Omental fat pad (tissue), 4 donors: ENCODE measurements around the gene TP53I13. TPM values are rescaled to one million over a fixed set of nuclear protein-coding genes. Genes with fewer than 3 reads are reported as not detected.

Source experiments
- ATAC-seq: fragments of 150-250 bp; one replicate; pipeline ENCODE4 v1.9.1; 2016; ENCODE audit warnings: mild to moderate bottlenecking, moderate library complexity; ENCODE audit not compliant: low FRiP score
- DNase-seq: peaks from one replicate; pipeline ENCODE4 v3.0.0-alpha.2; 2019; ENCODE audit warnings: low spot score
- total RNA-seq, 4 donors: library from RNA; depleted of rRNA; stranded (reverse); fragments of >200 nt; gene quantifications; one replicate each; pipeline ENCODE4 v1.1.0, GENCODE V29; 2016
- TF ChIP-seq, protein P1 (sequence below), 3 donors: fragments of 450-650 bp; IDR thresholded peaks; one replicate each; pipeline ENCODE4 v1.5.1; 2016 to 2017; ENCODE audit warnings: antibody characterized with exemption in 3 of 3, mild to moderate bottlenecking in 3 of 3, moderate library complexity in 2 of 3

TP53I13 gene
- total RNA-seq, 4 donors from 2014 or later: 65.0 to 122 (median 72.6) TPM

DNA sequence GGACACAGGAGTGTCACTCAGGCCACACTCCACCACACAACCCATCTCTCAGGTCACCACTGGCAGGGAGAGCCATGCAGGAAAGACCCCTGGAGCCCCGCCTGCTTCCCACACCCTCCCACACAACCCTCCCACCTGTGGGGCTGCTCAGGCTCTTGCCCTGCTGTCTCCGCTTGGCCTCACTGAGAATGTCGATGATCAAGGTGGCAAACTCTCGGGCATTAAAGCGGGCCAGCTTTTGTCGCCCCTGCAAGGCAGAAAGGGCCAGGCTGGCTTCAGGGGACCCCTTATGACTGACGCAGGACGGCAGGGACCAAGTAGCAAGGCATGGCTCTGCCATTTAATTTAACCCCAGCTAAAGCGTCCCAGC is 8.5 kb downstream of the TP53I13 start:
- TF ChIP-seq, protein P1, sequence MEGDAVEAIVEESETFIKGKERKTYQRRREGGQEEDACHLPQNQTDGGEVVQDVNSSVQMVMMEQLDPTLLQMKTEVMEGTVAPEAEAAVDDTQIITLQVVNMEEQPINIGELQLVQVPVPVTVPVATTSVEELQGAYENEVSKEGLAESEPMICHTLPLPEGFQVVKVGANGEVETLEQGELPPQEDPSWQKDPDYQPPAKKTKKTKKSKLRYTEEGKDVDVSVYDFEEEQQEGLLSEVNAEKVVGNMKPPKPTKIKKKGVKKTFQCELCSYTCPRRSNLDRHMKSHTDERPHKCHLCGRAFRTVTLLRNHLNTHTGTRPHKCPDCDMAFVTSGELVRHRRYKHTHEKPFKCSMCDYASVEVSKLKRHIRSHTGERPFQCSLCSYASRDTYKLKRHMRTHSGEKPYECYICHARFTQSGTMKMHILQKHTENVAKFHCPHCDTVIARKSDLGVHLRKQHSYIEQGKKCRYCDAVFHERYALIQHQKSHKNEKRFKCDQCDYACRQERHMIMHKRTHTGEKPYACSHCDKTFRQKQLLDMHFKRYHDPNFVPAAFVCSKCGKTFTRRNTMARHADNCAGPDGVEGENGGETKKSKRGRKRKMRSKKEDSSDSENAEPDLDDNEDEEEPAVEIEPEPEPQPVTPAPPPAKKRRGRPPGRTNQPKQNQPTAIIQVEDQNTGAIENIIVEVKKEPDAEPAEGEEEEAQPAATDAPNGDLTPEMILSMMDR (IDR thresholded peaks at IDR 0.05): no peak
- DNase-seq (no peak), ATAC-seq (no peak)

GRCh38 chr17:29577385-29578211 is 9.1 kb downstream of the TP53I13 start:
- DNase-seq: no peak

DNA sequence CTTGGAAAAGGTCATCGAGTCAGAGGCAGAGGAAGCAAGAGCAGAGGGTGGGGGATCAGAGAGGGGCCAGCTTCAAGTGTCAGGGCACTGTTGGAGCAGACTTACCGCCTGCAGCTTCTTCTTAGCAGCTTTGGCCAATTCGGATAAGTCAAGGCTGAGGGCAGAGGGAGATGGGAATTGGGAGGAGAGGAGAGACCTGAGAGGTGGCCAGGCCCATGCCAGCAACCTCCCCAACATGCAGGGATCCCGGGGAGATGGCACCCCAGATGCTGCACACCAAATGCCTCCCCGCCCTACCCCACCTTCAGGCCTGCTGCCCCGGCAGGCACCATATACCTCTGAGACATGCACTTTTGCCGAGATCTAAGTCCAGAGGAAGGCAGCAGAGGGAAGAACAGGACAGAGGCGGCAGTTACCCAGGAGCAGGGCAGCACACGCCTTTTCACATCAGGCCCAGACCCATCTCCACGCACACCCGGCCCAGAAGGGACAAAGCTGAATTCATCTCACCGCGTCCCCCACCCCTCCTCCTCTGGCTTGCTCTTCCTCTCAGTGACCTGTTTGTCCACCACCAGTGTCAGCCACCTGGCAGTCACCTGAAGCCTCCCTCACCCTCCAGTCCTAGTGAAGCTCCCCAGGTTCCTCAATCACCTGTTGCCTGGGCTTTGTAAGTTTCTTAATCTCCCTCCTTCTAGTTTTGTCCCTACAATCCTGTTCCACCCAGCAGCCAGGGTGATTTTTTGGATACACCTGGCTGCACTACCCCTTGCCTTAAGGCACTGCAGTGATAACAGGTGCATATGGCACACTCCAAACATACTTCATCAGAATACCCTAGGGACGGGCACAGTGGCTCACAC is 10.4 kb downstream of the TP53I13 start:
- ATAC-seq (no peak), DNase-seq (no peak)
- TF ChIP-seq, protein P1 (IDR thresholded peaks at IDR 0.05): no peak

More at GRCh38 chr17:29577385-29578211, 9.1 kb downstream of the TP53I13 start:
- TF ChIP-seq, protein P1 (IDR thresholded peaks at IDR 0.05): no peak
- peak; percentile 60 for ATAC-seq

DNA sequence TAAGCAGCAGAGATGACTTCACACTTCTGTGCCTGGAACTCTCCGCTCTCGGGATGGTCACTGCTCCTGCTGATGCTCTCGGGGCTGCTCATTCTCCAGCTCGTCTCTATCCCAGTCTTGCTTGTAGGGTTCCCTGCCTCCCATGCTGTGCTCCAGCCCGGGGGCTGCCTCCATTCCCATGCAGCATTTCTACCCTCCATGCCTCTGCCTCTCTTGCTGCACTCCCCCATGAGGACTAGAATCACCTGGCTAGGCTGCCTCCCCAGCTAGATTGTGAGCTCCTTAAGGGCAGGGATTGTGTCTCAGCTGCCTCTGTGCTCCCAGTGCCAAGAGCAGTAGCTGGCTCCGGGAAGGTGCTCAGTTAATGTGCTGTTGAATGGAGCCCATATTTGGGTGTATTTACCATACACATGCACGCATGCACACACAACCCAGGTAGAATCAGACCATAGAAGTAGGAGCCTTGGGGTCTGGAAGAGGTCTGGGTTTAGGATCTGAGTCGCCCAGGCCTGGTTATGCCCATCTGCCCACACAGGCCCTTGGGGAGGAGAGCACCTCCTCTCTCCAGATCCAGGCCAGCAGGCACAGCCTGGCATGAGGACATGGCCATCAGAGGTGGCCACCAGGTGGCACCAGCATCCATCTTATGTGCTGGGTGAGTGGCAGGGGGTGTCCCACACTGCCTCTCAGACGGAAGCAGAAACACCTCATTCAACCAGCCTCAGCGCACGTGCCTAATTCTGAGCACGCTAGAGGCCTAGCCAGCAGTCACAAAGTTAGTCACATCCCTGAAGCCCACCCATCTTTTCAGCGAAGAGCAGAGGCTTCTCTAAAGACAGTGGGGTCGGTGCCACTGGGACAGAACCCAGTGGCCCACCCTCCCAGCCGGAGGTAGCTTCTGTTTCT is 11.6 kb downstream of the TP53I13 start:
- DNase-seq (peak; percentile 87), ATAC-seq (peak; percentile 63)
- TF ChIP-seq, protein P1 (IDR thresholded peaks at IDR 0.05): peak in 2 of 3 donors; percentile 38 to 80

DNA sequence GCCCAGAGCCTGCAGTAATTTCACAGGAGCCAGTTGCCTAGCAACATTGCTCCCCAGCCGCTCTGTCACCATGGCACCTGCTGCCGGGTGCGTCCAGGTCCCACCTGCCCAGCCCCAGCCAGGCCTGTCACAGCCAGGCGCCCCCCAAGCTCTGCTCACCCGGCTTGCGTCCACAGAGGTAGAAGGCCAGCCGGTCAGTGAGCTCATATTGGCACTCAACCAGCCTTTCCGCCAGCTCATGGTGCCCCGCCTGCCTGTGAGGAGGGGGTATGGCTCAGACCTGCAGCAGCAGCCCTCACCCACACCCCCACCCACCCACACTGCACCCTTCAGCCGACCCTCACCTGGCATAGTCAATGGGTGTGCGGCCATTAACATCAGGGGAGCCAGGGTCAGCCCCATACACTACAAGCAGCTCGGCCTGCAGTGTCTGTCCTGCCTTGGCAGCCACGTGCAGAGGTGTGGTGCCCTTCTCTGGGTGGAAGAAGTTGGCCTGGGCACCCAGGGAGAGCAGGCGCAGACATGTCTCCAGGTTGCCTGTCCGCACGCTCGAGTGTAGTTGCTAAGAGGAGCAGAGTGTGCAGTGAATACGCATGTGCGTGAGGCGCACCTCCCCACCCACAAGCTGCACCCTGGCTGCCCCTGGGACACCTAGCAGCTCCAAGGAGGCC is 13.2 kb downstream of the TP53I13 start:
- DNase-seq: no peak
- no peak for ATAC-seq
- TF ChIP-seq, protein P1 (IDR thresholded peaks at IDR 0.05): no peak

DNA sequence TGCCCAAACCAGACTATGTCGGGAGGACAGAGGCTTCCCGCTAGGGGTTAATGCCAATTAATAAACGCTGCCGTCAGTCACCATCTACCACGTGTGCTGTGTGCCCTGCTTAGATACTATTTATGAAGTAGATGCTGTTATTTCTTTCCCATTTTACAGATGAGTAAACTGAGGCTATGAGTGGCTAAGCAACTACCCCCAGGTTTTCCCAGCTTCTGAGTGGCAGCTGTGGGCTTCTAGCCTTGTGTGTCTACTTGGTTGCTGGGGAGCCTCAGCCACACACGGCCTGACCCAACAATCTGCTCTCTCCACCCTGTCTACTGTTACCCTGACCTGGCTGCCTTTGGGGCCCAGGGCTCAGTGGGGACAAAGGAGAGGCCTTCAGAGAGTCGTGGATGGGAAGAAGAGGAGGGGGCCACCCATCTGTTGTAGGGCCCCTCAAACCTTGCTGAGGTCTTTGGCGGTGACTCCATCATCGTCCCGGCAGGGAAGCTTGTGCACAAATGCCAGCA is 13.8 kb downstream of the TP53I13 start:
- DNase-seq (no peak), ATAC-seq (no peak)
- TF ChIP-seq, protein P1 (IDR thresholded peaks at IDR 0.05): no peak
